SK-N-SH treated with all-trans-retinoic acid at 6 μM for 48 hours (cell line): ENCODE results near the gene MAML3.
A peak's percentile ranks its signal among the peaks of the same experiment; 100 is the strongest.

ENCODE experiments used
- ATAC-seq: fragments of 200-7000 bp; cut with Tn5 transposase; 3 replicates; pipeline ENCODE4 v1.9.1; 2020; ENCODE audit warnings: mild to moderate bottlenecking, moderate library complexity
- ARNTL ChIP-seq: fragments of 450-650 bp; formaldehyde crosslinking; IDR thresholded peaks from 2 replicates; pipeline ENCODE4 v1.5.0; 2020; ENCODE audit warnings: low read depth, mild to moderate bottlenecking, moderate library complexity, borderline replicate concordance
- BACH2 ChIP-seq: fragments of 250-450 bp; sonication (Bioruptor Pico); IDR thresholded peaks from 2 replicates; pipeline ENCODE4 v1.9.0; 2021; ENCODE audit warnings: mild to moderate bottlenecking, borderline replicate concordance
- CSDC2 ChIP-seq: fragments of 250-450 bp; sonication (Bioruptor Pico); IDR thresholded peaks from 2 replicates; pipeline ENCODE4 v1.5.0; 2020; ENCODE audit warnings: mild to moderate bottlenecking, moderate library complexity
- CSRNP3 ChIP-seq: fragments of 250-450 bp; sonication (Bioruptor Pico); IDR thresholded peaks from 2 replicates; pipeline ENCODE4 v1.5.1; 2021; ENCODE audit warnings: mild to moderate bottlenecking, moderate library complexity
- GLIS3 ChIP-seq: fragments of 250-450 bp; sonication (Bioruptor Pico); IDR thresholded peaks from 2 replicates; pipeline ENCODE4 v1.5.0; 2020; ENCODE audit warnings: mild to moderate bottlenecking, moderate library complexity
- ISL1 ChIP-seq: fragments of 250-450 bp; sonication (Bioruptor Pico); IDR thresholded peaks from 2 replicates; pipeline ENCODE4 v2.1.2; 2022; ENCODE audit warnings: mild to moderate bottlenecking, moderate library complexity
- OSR1 ChIP-seq: fragments of 250-450 bp; sonication (Bioruptor Pico); IDR thresholded peaks from 2 replicates; pipeline ENCODE4 v1.8.0; 2022; ENCODE audit warnings: moderate library complexity, mild to moderate bottlenecking, inconsistent platforms
- PATZ1 ChIP-seq: fragments of 250-450 bp; sonication (Bioruptor Pico); IDR thresholded peaks from 2 replicates; pipeline ENCODE4 v1.8.0; 2020; ENCODE audit warnings: mild to moderate bottlenecking, moderate library complexity, borderline replicate concordance
- PPARA ChIP-seq: fragments of 250-450 bp; sonication (Bioruptor Pico); IDR thresholded peaks from 2 replicates; pipeline ENCODE4 v1.5.0; 2020; ENCODE audit warnings: mild to moderate bottlenecking, borderline replicate concordance
- SNAI2 ChIP-seq: fragments of 250-450 bp; sonication (Bioruptor Pico); IDR thresholded peaks from 2 replicates; pipeline ENCODE4 v1.5.0; 2020; ENCODE audit warnings: mild to moderate bottlenecking, moderate library complexity
- TCF4 ChIP-seq: fragments of 250-450 bp; sonication (Bioruptor Pico); IDR thresholded peaks from 2 replicates; pipeline ENCODE4 v1.8.0; 2021; ENCODE audit warnings: mild to moderate bottlenecking, moderate library complexity, borderline replicate concordance
- TOX ChIP-seq: fragments of 250-450 bp; sonication (Bioruptor Pico); IDR thresholded peaks from 2 replicates; pipeline ENCODE4 v1.8.0; 2021; ENCODE audit warnings: mild to moderate bottlenecking, moderate library complexity, borderline replicate concordance
- ZC3H10 ChIP-seq: fragments of 250-450 bp; sonication (Bioruptor Pico); IDR thresholded peaks from 2 replicates; pipeline ENCODE4 v1.5.1; 2021; ENCODE audit warnings: mild to moderate bottlenecking, moderate library complexity
- ZFP30 ChIP-seq: fragments of 450-650 bp; formaldehyde crosslinking; IDR thresholded peaks from 2 replicates; pipeline ENCODE4 v1.5.0; 2022; ENCODE audit warnings: mild to moderate bottlenecking, moderate library complexity
- ZNF8 ChIP-seq: fragments of 450-650 bp; formaldehyde crosslinking; IDR thresholded peaks from 2 replicates; pipeline ENCODE4 v1.5.0; 2020; ENCODE audit warnings: mild to moderate bottlenecking, moderate library complexity
- TF ChIP-seq, protein P1 (sequence below): fragments of 250-450 bp; sonication (Bioruptor Pico); IDR thresholded peaks from 2 replicates; pipeline ENCODE4 v1.5.0; 2020; ENCODE audit warnings: mild to moderate bottlenecking, moderate library complexity
- TF ChIP-seq, protein P2 (sequence below): fragments of 250-450 bp; sonication (Bioruptor Pico); IDR thresholded peaks from 2 replicates; pipeline ENCODE4 v1.8.0; 2021; ENCODE audit warnings: low read depth, mild to moderate bottlenecking, moderate library complexity, borderline replicate concordance

The MAML3 gene

GRCh38 chr4:139851133-139851532 lies 302.9 kb downstream of the MAML3 start:
- TF ChIP-seq BACH2 (CRISPR knock-in tag): no peak
- no peak for TF ChIP-seq TCF4
- TF ChIP-seq ZFP30 (CRISPR knock-in tag): no peak
- TF ChIP-seq, protein P1, sequence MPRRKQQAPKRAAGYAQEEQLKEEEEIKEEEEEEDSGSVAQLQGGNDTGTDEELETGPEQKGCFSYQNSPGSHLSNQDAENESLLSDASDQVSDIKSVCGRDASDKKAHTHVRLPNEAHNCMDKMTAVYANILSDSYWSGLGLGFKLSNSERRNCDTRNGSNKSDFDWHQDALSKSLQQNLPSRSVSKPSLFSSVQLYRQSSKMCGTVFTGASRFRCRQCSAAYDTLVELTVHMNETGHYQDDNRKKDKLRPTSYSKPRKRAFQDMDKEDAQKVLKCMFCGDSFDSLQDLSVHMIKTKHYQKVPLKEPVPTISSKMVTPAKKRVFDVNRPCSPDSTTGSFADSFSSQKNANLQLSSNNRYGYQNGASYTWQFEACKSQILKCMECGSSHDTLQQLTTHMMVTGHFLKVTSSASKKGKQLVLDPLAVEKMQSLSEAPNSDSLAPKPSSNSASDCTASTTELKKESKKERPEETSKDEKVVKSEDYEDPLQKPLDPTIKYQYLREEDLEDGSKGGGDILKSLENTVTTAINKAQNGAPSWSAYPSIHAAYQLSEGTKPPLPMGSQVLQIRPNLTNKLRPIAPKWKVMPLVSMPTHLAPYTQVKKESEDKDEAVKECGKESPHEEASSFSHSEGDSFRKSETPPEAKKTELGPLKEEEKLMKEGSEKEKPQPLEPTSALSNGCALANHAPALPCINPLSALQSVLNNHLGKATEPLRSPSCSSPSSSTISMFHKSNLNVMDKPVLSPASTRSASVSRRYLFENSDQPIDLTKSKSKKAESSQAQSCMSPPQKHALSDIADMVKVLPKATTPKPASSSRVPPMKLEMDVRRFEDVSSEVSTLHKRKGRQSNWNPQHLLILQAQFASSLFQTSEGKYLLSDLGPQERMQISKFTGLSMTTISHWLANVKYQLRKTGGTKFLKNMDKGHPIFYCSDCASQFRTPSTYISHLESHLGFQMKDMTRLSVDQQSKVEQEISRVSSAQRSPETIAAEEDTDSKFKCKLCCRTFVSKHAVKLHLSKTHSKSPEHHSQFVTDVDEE (CRISPR knock-in tag): no peak
- TF ChIP-seq OSR1 (CRISPR knock-in tag): no peak
- no peak for TF ChIP-seq SNAI2
- TF ChIP-seq ISL1: no peak
- TF ChIP-seq ZNF8 (CRISPR knock-in tag): no peak
- no peak for TF ChIP-seq CSRNP3 (CRISPR knock-in tag)
- TF ChIP-seq TOX (CRISPR knock-in tag): no peak
- no peak for TF ChIP-seq ARNTL (CRISPR knock-in tag)
- no peak for TF ChIP-seq PPARA (CRISPR knock-in tag)
- TF ChIP-seq, protein P2, sequence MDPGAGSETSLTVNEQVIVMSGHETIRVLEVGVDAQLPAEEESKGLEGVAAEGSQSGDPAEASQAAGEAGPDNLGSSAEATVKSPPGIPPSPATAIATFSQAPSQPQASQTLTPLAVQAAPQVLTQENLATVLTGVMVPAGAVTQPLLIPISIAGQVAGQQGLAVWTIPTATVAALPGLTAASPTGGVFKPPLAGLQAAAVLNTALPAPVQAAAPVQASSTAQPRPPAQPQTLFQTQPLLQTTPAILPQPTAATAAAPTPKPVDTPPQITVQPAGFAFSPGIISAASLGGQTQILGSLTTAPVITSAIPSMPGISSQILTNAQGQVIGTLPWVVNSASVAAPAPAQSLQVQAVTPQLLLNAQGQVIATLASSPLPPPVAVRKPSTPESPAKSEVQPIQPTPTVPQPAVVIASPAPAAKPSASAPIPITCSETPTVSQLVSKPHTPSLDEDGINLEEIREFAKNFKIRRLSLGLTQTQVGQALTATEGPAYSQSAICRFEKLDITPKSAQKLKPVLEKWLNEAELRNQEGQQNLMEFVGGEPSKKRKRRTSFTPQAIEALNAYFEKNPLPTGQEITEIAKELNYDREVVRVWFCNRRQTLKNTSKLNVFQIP (CRISPR knock-in tag): no peak
- no peak for ATAC-seq

DNA sequence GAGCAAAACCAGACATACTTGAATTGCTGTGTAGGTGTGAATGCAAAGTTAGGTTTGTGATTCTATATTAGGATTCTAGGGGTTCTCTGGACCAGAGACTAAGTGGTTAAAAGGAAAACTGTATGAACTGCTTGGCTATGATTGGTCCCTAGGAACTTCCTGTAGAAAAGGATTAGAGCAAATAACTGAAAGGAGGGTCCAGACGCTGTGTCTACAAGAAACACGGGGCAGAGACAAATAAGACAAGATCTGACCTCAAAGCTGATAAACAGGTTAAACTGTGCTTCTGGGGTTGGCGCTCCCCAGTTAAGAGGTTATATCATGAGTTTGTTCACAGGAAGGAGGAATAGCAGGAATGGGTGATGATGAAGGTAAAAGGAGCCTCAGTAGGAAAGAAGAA lies 304.8 kb downstream of the MAML3 start:
- ATAC-seq: peak; percentile 62

DNA sequence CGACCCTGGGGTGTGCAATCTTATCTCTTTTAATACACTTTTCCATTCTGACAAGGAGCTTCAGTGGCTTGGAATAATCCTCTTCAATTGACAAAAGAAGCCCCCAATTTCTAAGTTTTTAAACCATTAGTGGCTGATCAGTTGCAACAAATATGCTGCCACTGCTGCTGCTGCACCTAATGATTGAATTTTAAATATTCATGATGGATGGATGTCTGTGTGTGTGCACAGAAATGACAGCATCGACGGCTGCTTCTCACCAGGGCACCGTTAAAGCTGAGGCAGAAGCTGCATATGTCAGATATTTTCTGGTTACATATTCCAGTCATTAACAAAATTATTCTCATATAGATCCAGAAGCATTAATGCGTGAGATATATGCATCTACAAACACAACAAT lies 306.0 kb downstream of the MAML3 start:
- no peak for ATAC-seq
- TF ChIP-seq PATZ1 (CRISPR knock-in tag): no peak
- no peak for TF ChIP-seq SNAI2
- no peak for TF ChIP-seq OSR1 (CRISPR knock-in tag)
- no peak for TF ChIP-seq CSRNP3 (CRISPR knock-in tag)
- no peak for TF ChIP-seq CSDC2 (CRISPR knock-in tag)
- TF ChIP-seq ZC3H10 (CRISPR knock-in tag): no peak
- TF ChIP-seq TCF4: no peak
- TF ChIP-seq ZNF8 (CRISPR knock-in tag): no peak
- no peak for TF ChIP-seq GLIS3
- TF ChIP-seq, protein P1 (CRISPR knock-in tag): no peak
- TF ChIP-seq, protein P2 (CRISPR knock-in tag): no peak

More for the DNA sequence above, 304.8 kb downstream of the MAML3 start:
- TF ChIP-seq PPARA (CRISPR knock-in tag) (no peak), ARNTL (CRISPR knock-in tag) (no peak)
- TF ChIP-seq, protein P1 (CRISPR knock-in tag): 0 out of 2 replicates have a peak, but pooled peaks have one; percentile 45
